Upper lobe of right lung (tissue), 1 donor: ENCODE results near the gene NFASC. TPM values are rescaled to one million over a fixed set of nuclear protein-coding genes. Genes with fewer than 3 reads are reported as not detected.

Experiments
- ATAC-seq: fragments of 200-7000 bp; cut with Tn5 transposase; one replicate; pipeline ENCODE4 v1.9.1; 2020; ENCODE audit warnings: mild to moderate bottlenecking, moderate library complexity
- DNase-seq: peaks from one replicate; pipeline ENCODE4 v3.0.0-alpha.2; 2020
- H3K27ac ChIP-seq: fragments of 200-600 bp; one replicate; pipeline ENCODE4 v1.8.0; 2022
- H3K27me3 ChIP-seq: fragments of 200-600 bp; one replicate; pipeline ENCODE4 v1.8.0; 2022; ENCODE audit warnings: mild to moderate bottlenecking
- H3K36me3 ChIP-seq: fragments of 200-600 bp; one replicate; pipeline ENCODE4 v1.8.0; 2022
- H3K4me1 ChIP-seq: fragments of 200-600 bp; one replicate; pipeline ENCODE4 v1.8.0; 2022
- H3K4me3 ChIP-seq: fragments of 200-600 bp; one replicate; pipeline ENCODE4 v1.8.0; 2022; ENCODE audit warnings: mild to moderate bottlenecking
- H3K9me3 ChIP-seq: fragments of 200-600 bp; one replicate; pipeline ENCODE4 v1.8.0; 2022
- intact Hi-C: fragments of 100-400 bp; cut with DNase I; formaldehyde crosslinking; loops from one replicate; pipeline ENCODE4 v1.11.0; 2022
- total RNA-seq: library from RNA; stranded (reverse); fragmentation: NEBNext Ultra II Directional; extraction: Animal tissue kit (Norgen Biotek cat#: 25700); gene quantifications from one replicate; pipeline ENCODE4 v1.2.1, GENCODE V29; 2021
- TF ChIP-seq, protein P1 (sequence below): fragments of 200-600 bp; IDR thresholded peaks from one replicate; pipeline ENCODE4 v1.8.0; 2022; ENCODE audit warnings: antibody characterized with exemption
- donor health status: DM: no; HTN: yes; CAD: no; lungs with severe emphysema.

Gene NFASC
- total RNA-seq, 1 donor from 2014 or later: 24.1 TPM

DNA sequence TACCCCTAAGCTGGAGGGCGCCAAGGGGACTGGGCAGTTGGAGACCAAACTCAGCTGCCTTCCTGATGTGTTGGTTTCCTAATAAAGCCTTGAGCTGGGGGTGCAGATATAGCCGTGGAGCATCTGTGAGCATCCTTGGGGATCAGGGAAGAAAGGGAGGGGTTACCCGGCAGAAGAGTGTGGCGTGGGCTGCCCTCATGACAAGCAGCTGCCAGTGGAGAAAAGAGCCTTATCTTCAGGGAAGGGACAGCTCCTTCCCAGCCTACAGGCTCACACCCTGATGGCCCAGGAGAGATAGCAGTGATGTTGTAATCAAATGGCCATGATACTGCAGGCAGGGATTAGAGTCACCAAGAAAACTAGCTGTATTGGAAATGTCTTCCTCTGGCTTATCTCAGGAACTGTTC lies 10.8 kb upstream of the NFASC start:
- ATAC-seq (no peak), DNase-seq (no peak)
- Histone ChIP-seq H3K4me1 (no peaks in the 10 kb centered on the region), H3K4me3 (no peak overlapping the region), H3K27me3 (peaks cover 9% of the 10 kb centered on the region), H3K27ac (no peak overlapping the region), H3K36me3 (no peaks in the 10 kb centered on the region), H3K9me3 (no peaks in the 10 kb centered on the region)
- TF ChIP-seq, protein P1, sequence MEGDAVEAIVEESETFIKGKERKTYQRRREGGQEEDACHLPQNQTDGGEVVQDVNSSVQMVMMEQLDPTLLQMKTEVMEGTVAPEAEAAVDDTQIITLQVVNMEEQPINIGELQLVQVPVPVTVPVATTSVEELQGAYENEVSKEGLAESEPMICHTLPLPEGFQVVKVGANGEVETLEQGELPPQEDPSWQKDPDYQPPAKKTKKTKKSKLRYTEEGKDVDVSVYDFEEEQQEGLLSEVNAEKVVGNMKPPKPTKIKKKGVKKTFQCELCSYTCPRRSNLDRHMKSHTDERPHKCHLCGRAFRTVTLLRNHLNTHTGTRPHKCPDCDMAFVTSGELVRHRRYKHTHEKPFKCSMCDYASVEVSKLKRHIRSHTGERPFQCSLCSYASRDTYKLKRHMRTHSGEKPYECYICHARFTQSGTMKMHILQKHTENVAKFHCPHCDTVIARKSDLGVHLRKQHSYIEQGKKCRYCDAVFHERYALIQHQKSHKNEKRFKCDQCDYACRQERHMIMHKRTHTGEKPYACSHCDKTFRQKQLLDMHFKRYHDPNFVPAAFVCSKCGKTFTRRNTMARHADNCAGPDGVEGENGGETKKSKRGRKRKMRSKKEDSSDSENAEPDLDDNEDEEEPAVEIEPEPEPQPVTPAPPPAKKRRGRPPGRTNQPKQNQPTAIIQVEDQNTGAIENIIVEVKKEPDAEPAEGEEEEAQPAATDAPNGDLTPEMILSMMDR: no peak
- intact Hi-C loops: no loop called here

DNA sequence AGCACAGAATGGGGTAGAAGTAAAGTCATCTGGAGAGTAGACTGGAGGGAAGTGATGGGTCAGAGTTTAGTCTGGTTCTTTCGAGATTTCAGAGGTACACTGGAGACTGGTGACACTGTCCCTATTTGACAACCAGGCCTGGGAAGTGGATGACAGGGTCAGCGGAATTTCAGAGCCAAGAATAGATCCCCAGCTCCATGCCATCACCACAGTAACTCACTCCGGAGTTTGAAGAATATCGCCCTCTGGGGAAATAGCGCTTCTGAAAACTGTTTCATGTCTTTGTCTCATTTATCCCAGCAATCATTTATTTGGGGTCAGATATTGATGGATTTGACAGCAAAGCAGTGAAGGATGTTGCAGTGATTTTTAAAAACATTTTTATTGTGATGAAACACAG lies 7.6 kb upstream of the NFASC start:
- Histone ChIP-seq H3K27me3 (peaks cover 8% of the 10 kb centered on the region), H3K4me1 (no peaks in the 10 kb centered on the region), H3K27ac (no peak overlapping the region), H3K4me3 (no peak overlapping the region), H3K36me3 (no peaks in the 10 kb centered on the region), H3K9me3 (no peaks in the 10 kb centered on the region)
- TF ChIP-seq, protein P1: no peak
- ATAC-seq (no peak), DNase-seq (no peak)
- intact Hi-C loops: no loop called here

DNA sequence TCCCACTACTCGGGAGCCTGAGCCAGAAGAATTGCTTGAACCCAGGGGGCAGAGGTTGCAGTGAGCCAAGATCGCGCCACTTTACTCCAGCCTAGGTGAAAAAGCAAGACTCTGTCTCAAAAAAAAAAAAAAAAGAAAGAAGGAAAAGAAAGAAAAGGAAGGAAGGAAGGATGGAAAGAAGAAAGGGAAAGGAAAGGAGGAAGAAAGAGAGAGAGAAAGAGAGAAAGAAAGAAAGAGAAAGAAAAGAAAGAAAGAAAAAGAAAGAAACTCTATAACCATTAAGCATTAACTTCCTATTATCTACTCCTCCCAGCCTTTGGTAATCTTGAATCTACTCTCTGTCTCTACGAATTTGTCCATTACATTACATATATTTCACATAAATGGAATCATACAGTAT lies 6.9 kb upstream of the NFASC start:
- intact Hi-C loops: no loop called here
- no peak for DNase-seq
- peaks cover under 1% of the 10 kb centered on the region for H3K27me3 ChIP-seq
- H3K4me1 ChIP-seq: no peaks in the 10 kb centered on the region
- ATAC-seq: no peak
- H3K36me3 ChIP-seq: no peaks in the 10 kb centered on the region
- TF ChIP-seq, protein P1: no peak
- H3K27ac ChIP-seq: no peak overlapping the region
- no peaks in the 10 kb centered on the region for H3K9me3 ChIP-seq
- H3K4me3 ChIP-seq: no peak overlapping the region

DNA sequence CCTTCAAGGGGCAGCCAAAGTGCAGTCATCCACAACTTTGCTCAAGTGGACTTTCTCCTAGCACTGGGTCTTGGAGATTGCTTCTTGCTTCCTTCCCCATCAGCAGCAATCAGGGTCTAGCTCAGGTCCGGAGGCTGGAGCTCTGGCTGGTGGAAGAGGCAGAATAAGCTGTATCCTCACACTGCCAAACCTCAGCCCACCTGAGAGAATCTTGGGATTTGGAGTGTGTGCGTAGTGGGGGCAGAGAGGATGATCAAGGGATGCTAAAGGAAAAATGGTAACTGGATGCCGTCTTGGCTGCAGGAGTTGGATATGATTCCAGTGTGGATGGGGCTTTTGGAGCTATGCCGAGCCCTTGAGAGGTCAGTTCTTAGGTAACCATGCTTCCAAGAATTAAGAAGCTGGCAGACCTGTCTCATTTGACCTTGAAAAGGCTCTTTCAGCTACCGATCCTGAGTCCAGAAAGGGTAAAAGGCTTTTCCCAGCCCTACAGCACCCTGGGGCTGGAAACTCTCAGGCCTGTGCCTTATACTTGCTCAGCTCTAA lies 4.5 kb upstream of the NFASC start:
- DNase-seq (no peak), ATAC-seq (no peak)
- Histone ChIP-seq H3K36me3 (no peaks in the 10 kb centered on the region), H3K27me3 (no peaks in the 10 kb centered on the region), H3K27ac (no peak overlapping the region), H3K4me3 (no peak overlapping the region), H3K4me1 (no peaks in the 10 kb centered on the region), H3K9me3 (no peaks in the 10 kb centered on the region)
- intact Hi-C loops: no loop called here
- TF ChIP-seq, protein P1: no peak

DNA sequence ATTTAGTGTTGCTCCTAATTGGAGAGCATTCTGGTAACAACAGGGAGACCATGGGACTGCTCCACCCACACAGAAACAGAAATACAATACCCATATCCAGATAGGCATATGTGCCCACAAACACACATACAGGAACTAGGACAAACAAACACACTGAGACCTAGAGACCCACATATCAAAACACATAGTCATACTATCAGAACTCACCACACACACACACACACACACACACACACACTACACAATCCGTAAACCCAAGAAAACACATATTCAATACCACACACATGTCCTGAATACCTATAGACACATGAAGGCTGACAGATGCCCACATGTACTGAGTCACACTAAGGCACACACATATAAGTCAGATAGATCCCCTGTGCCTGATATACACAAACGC lies 3.5 kb upstream of the NFASC start:
- Histone ChIP-seq H3K4me1 (no peaks in the 10 kb centered on the region), H3K4me3 (no peak overlapping the region), H3K36me3 (no peaks in the 10 kb centered on the region), H3K27ac (no peak overlapping the region), H3K9me3 (no peaks in the 10 kb centered on the region), H3K27me3 (no peaks in the 10 kb centered on the region)
- ATAC-seq (no peak), DNase-seq (no peak)
- intact Hi-C loops: no loop called here
- TF ChIP-seq, protein P1: no peak

DNA sequence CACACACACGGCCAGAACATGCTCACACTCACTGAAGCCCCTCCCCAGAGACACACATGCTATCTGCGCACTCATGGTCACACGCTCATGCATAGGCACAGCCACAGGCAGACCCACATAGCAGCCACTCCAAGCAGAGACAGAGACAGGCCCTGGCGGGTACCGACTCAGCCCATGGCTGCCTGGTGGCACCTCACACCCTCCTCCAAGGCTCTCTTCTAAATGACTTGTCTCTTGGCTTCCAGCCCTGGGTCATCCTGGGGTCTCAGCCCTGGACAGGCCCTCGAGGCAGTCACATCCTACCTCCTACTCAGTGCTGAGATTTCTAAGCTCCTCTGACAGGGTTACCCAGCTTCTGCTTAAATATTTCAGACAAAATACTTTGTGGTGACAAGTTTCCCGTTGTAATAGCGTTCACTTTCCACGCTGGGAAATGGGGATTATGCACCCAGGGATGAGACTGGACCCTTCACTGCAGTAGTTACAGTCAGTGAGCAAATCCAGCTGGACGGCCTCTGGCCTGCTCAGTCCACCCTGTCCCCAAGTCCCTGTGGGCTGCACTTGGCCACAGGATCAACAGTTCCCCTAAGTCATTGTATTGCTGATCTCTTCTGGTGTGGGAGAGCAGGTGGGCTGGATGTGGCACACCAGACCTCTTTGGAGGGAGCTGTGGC lies 2.9 kb upstream of the NFASC start:
- TF ChIP-seq, protein P1: no peak
- Histone ChIP-seq H3K4me1 (no peaks in the 10 kb centered on the region), H3K36me3 (no peaks in the 10 kb centered on the region), H3K4me3 (no peak overlapping the region), H3K27ac (no peak overlapping the region), H3K9me3 (no peaks in the 10 kb centered on the region), H3K27me3 (no peaks in the 10 kb centered on the region)
- peak; percentile 9 for ATAC-seq
- intact Hi-C loops: no loop called here
- DNase-seq: no peak
